KMS-11 (cell line): ENCODE results near the gene PCDHGC5.

Experiments
- H2AFZ ChIP-seq: fragments of 200-600 bp; sonication (generic); 2 replicates; pipeline ENCODE4 v1.6.1; 2016; ENCODE audit warnings: antibody characterized with exemption, mixed run types, low read depth
- H3K27ac ChIP-seq: fragments of 200-600 bp; sonication (generic); 2 replicates; pipeline ENCODE4 v1.6.1; 2016; ENCODE audit warnings: mild to moderate bottlenecking, mixed run types
- H3K27me3 ChIP-seq: fragments of 200-600 bp; sonication (generic); 2 replicates; pipeline ENCODE4 v1.6.1; 2017; ENCODE audit warnings: mild to moderate bottlenecking, low read depth, mixed run types, moderate library complexity; ENCODE audit not compliant: insufficient read depth
- H3K36me3 ChIP-seq: fragments of 200-600 bp; sonication (generic); 2 replicates; pipeline ENCODE4 v1.6.1; 2017; ENCODE audit warnings: mild to moderate bottlenecking, mixed run types; ENCODE audit not compliant: insufficient read depth
- H3K4me1 ChIP-seq: fragments of 200-600 bp; sonication (generic); 2 replicates; pipeline ENCODE4 v1.6.1; 2016; ENCODE audit warnings: mild to moderate bottlenecking, low read depth, mixed run types; ENCODE audit not compliant: poor library complexity, severe bottlenecking
- H3K4me2 ChIP-seq: fragments of 200-600 bp; sonication (generic); 2 replicates; pipeline ENCODE4 v1.7.0; 2016; ENCODE audit warnings: mild to moderate bottlenecking, mixed run types
- H3K4me3 ChIP-seq: fragments of 200-600 bp; sonication (generic); IDR thresholded peaks from 2 replicates; pipeline ENCODE4 v1.6.1; 2017; ENCODE audit warnings: low read depth, low read length, mixed read lengths; ENCODE audit not compliant: insufficient read depth
- H3K79me2 ChIP-seq: fragments of 200-600 bp; sonication (generic); 2 replicates; pipeline ENCODE4 v1.6.1; 2016; ENCODE audit warnings: low read depth, mixed run types; ENCODE audit not compliant: insufficient read depth
- H3K9ac ChIP-seq: fragments of 200-600 bp; sonication (generic); 2 replicates; pipeline ENCODE4 v1.6.1; 2016; ENCODE audit warnings: mild to moderate bottlenecking, mixed run types
- H4K20me1 ChIP-seq: fragments of 200-600 bp; sonication (generic); 2 replicates; pipeline ENCODE4 v1.6.1; 2016; ENCODE audit warnings: mild to moderate bottlenecking, mixed run types; ENCODE audit not compliant: insufficient read depth
- TF ChIP-seq, protein P1 (sequence below): fragments of 200-600 bp; sonication (generic); conservative IDR thresholded peaks from 2 replicates; pipeline ENCODE4 v1.6.1; 2017; ENCODE audit warnings: low read depth, mild to moderate bottlenecking, antibody characterized with exemption, low read length, moderate library complexity, mixed read lengths

PCDHGC5 gene

DNA sequence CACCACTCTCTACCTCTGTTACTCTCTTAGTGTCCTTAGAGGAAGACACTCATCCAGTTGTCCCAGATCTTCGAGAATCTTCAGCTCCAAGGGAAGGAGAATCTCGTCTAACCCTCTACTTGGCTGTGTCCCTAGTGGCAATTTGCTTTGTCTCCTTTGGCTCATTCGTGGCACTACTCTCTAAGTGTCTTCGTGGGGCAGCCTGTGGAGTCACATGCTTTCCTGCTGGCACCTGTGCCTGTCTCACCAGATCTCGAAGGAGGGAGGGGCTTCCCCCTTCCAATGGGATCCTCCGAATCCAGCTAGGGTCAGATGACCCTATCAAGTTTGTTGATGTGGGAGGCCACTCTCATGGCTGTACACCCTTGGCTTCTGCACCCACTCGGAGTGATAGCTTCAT, 1.8 kb upstream of the PCDHGC5 start:
- Histone ChIP-seq H4K20me1 (no peaks in the 10 kb centered on the region), H3K9ac (no peak overlapping the region), H3K4me2 (no peak overlapping the region), H3K79me2 (no peaks in the 10 kb centered on the region), H3K27ac (no peak overlapping the region), H2AFZ (no peak overlapping the region), H3K27me3 (no peaks in the 10 kb centered on the region), H3K4me1 (no peaks in the 10 kb centered on the region), H3K4me3 (no peak overlapping the region), H3K36me3 (no peaks in the 10 kb centered on the region)
- TF ChIP-seq, protein P1, sequence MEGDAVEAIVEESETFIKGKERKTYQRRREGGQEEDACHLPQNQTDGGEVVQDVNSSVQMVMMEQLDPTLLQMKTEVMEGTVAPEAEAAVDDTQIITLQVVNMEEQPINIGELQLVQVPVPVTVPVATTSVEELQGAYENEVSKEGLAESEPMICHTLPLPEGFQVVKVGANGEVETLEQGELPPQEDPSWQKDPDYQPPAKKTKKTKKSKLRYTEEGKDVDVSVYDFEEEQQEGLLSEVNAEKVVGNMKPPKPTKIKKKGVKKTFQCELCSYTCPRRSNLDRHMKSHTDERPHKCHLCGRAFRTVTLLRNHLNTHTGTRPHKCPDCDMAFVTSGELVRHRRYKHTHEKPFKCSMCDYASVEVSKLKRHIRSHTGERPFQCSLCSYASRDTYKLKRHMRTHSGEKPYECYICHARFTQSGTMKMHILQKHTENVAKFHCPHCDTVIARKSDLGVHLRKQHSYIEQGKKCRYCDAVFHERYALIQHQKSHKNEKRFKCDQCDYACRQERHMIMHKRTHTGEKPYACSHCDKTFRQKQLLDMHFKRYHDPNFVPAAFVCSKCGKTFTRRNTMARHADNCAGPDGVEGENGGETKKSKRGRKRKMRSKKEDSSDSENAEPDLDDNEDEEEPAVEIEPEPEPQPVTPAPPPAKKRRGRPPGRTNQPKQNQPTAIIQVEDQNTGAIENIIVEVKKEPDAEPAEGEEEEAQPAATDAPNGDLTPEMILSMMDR, result no peak

DNA sequence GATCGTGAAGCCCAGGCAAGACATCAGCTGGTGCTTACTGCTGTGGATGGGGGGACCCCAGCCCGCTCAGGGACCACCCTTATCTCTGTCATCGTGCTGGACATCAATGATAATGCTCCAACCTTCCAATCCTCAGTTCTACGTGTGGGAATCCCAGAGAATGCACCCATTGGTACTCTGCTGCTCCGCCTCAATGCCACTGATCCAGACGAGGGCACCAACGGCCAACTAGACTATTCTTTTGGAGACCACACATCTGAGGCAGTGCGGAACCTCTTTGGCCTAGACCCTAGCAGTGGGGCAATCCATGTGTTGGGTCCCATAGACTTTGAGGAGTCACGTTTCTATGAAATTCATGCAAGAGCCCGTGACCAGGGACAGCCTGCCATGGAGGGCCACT, 960 bp downstream of the PCDHGC5 start:
- Histone ChIP-seq H3K27ac (no peak overlapping the region), H3K36me3 (no peaks in the 10 kb centered on the region), H3K27me3 (no peaks in the 10 kb centered on the region), H3K4me1 (no peaks in the 10 kb centered on the region), H2AFZ (no peak overlapping the region), H3K9ac (no peak overlapping the region), H4K20me1 (no peaks in the 10 kb centered on the region), H3K4me3 (no peak overlapping the region), H3K4me2 (no peak overlapping the region), H3K79me2 (no peaks in the 10 kb centered on the region)
- TF ChIP-seq, protein P1, result no peak

DNA sequence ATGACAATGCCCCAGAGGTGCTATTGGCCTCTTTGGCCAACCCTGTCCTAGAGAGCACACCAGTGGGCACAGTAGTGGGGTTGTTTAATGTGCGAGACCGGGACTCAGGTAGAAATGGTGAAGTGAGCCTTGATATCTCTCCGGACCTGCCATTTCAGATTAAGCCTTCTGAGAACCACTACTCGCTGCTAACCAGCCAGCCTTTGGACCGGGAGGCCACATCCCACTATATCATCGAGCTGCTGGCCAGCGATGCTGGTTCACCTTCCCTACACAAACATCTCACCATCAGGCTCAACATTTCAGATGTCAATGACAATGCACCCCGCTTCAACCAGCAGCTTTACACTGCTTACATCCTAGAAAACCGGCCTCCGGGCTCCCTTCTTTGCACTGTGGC, 1.4 kb downstream of the PCDHGC5 start:
- no peak overlapping the region for H3K27ac ChIP-seq

DNA sequence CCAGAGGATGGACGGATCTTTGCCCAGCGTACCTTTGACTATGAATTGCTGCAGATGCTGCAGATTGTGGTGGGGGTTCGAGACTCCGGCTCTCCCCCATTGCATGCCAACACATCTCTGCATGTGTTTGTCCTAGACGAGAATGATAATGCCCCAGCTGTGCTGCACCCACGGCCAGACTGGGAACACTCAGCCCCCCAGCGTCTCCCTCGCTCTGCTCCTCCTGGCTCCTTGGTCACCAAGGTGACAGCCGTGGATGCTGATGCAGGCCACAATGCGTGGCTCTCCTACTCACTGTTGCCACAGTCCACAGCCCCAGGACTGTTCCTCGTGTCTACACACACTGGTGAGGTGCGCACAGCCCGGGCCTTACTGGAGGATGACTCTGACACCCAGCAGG, 1.9 kb downstream of the PCDHGC5 start:
- Histone ChIP-seq H3K79me2 (no peaks in the 10 kb centered on the region), H3K4me3 (no peak overlapping the region), H3K36me3 (no peaks in the 10 kb centered on the region), H3K4me2 (no peak overlapping the region), H3K4me1 (no peaks in the 10 kb centered on the region), H2AFZ (no peak overlapping the region), H3K27me3 (no peaks in the 10 kb centered on the region), H3K27ac (no peak overlapping the region), H4K20me1 (no peaks in the 10 kb centered on the region), H3K9ac (no peak overlapping the region)
- TF ChIP-seq, protein P1, result no peak

More for the DNA sequence above, 1.4 kb downstream of the PCDHGC5 start:
- Histone ChIP-seq H3K36me3 (no peaks in the 10 kb centered on the region), H3K4me1 (no peaks in the 10 kb centered on the region), H3K79me2 (no peaks in the 10 kb centered on the region), H3K4me3 (no peak overlapping the region), H2AFZ (no peak overlapping the region), H4K20me1 (no peaks in the 10 kb centered on the region), H3K4me2 (no peak overlapping the region), H3K27me3 (no peaks in the 10 kb centered on the region), H3K9ac (no peak overlapping the region)
- TF ChIP-seq, protein P1, result no peak
